Spleen (tissue), 7 donors: Measurements from ENCODE around the gene LDB2.

ENCODE experiments used
- POLR2AphosphoS5 ChIP-seq, 3 donors: sonication (generic); formaldehyde crosslinking; IDR thresholded peaks; one replicate each; pipeline ENCODE4 v1.5.1; 2017; ENCODE audit warnings: antibody characterized with exemption in 3 of 3
- TF ChIP-seq, protein P1 (sequence below), 11 experiments: fragments of 200-600 bp in 7 of 11; fragments of 450-650 bp in 4 of 11; sonication (generic) in 4 of 11; IDR thresholded peaks in 8 of 11; conservative IDR thresholded peaks in 3 of 11; 1 replicate in 7 of 11; 2 replicates in 4 of 11; pipeline versions ENCODE4 v1.4.0 to v1.8.0; 2016 to 2021; ENCODE audit warnings: antibody characterized with exemption in 11 of 11, inconsistent platforms in 4 of 11, mild to moderate bottlenecking in 1 of 11
- donor health status: DM: no; HTN: no; CAD: no; lungs with moderate emphysema.
- donor health status: DM: no; HTN: no; CAD: no.
- donor health status: DM: no; HTN: no; CAD: no.

DNA sequence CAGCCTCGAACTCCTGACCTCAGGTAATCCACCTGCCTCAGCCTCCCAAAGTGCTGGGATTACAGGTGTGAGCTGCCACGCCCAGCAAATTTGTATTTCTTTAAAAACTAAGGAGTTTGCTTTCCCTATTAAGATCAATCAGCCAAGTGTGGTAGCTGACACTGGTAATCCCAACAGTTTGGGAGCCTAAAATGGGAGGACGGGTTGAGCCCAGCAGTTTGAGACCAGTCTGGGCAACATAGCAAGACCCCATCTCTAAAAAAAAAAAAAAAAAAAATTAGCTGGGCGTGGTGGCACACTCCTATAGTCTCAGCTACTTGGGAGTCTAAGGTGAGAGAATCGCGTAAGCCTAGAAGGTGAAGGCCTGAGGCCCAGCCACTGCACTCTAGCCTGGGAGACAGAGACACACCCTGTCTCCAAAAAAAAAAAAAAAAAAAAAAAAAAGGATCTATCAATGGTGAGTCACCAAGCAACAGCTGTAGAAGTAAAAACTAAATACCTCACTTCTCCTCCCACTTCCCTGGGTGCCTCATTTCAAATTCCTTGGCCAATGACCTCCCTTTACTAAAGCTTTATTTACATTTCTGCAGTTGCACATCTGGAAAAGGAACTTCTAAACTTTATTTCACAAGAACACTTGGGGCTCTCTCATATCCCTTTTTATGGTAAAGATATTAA, 54.5 kb downstream of the LDB2 start:
- TF ChIP-seq, protein P1, sequence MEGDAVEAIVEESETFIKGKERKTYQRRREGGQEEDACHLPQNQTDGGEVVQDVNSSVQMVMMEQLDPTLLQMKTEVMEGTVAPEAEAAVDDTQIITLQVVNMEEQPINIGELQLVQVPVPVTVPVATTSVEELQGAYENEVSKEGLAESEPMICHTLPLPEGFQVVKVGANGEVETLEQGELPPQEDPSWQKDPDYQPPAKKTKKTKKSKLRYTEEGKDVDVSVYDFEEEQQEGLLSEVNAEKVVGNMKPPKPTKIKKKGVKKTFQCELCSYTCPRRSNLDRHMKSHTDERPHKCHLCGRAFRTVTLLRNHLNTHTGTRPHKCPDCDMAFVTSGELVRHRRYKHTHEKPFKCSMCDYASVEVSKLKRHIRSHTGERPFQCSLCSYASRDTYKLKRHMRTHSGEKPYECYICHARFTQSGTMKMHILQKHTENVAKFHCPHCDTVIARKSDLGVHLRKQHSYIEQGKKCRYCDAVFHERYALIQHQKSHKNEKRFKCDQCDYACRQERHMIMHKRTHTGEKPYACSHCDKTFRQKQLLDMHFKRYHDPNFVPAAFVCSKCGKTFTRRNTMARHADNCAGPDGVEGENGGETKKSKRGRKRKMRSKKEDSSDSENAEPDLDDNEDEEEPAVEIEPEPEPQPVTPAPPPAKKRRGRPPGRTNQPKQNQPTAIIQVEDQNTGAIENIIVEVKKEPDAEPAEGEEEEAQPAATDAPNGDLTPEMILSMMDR (IDR thresholded peaks at IDR 0.05 in 8 of 11, conservative IDR thresholded peaks at IDR 0.05 in 3 of 11): no peak
- TF ChIP-seq POLR2AphosphoS5 (IDR thresholded peaks at IDR 0.05): no peak
